GM12891 (cell line): Measurements from ENCODE around the gene FGF14.

ENCODE experiments used
- DNase-seq: peaks from one replicate; pipeline ENCODE4 v3.0.0; 2011; ENCODE audit warnings: low spot score; ENCODE audit not compliant: insufficient read length
- FAIRE-seq: peaks from 2 replicates; lab custom pipeline; 2011; peaks lifted over from hg19 to GRCh38; lab: Jason Lieb, UNC
- PAX5 ChIP-seq: IDR thresholded peaks from 2 replicates; pipeline ENCODE4 v1.6.1; 2011; ENCODE audit warnings: low read length, moderate library complexity, mild to moderate bottlenecking; ENCODE audit not compliant: insufficient read depth, severe bottlenecking
- POLR2A ChIP-seq: IDR thresholded peaks from 2 replicates; pipeline ENCODE4 v1.6.1; 2011; ENCODE audit warnings: low read depth, low read length, control low read depth
- POLR2AphosphoS5 ChIP-seq: IDR thresholded peaks from 2 replicates; pipeline ENCODE4 v1.6.1; 2011; ENCODE audit warnings: low read depth, low read length, control low read depth
- POU2F2 ChIP-seq: IDR thresholded peaks from 2 replicates; pipeline ENCODE4 v1.6.1; 2011; ENCODE audit warnings: low read depth, mild to moderate bottlenecking, control low read depth, low read length, moderate library complexity
- SPI1 ChIP-seq: IDR thresholded peaks from 2 replicates; pipeline ENCODE4 v1.6.1; 2011; ENCODE audit warnings: low read depth, low read length, control low read depth
- TAF1 ChIP-seq: IDR thresholded peaks from 2 replicates; pipeline ENCODE4 v1.6.1; 2011; ENCODE audit warnings: low read depth, low read length, control low read depth

The FGF14 gene

GRCh38 chr13:102045731-102046130, 356.1 kb downstream of the FGF14 start:
- FAIRE-seq = no peak
- DNase-seq = no peak

GRCh38 chr13:102042746-102043145, 359.1 kb downstream of the FGF14 start:
- no peak for TF ChIP-seq SPI1
- TF ChIP-seq POLR2AphosphoS5 = no peak
- TF ChIP-seq PAX5 = no peak
- TF ChIP-seq TAF1 = no peak
- no peak for TF ChIP-seq POLR2A
- TF ChIP-seq POU2F2 = no peak
- FAIRE-seq (no peak), DNase-seq (no peak)

More at GRCh38 chr13:102045731-102046130, 356.1 kb downstream of the FGF14 start:
- no peak for TF ChIP-seq PAX5
- no peak for TF ChIP-seq TAF1
- TF ChIP-seq POLR2AphosphoS5 = no peak
- TF ChIP-seq POLR2A = no peak
- TF ChIP-seq SPI1 = no peak
- TF ChIP-seq POU2F2 = no peak

GRCh38 chr13:102041544-102041943, 360.3 kb downstream of the FGF14 start:
- TF ChIP-seq POU2F2 = no peak
- no peak for TF ChIP-seq POLR2AphosphoS5
- no peak for TF ChIP-seq POLR2A
- TF ChIP-seq PAX5 = no peak
- no peak for TF ChIP-seq TAF1
- TF ChIP-seq SPI1 = no peak
- FAIRE-seq (no peak), DNase-seq (no peak)

GRCh38 chr13:102040812-102041211, 361.0 kb downstream of the FGF14 start:
- DNase-seq = no peak

GRCh38 chr13:102039264-102039663, 362.6 kb downstream of the FGF14 start:
- DNase-seq = no peak
- TF ChIP-seq POU2F2 = no peak
- no peak for TF ChIP-seq SPI1
- TF ChIP-seq POLR2AphosphoS5 = no peak
- TF ChIP-seq TAF1 = no peak
- no peak for TF ChIP-seq PAX5
- no peak for TF ChIP-seq POLR2A
- FAIRE-seq = no peak

More at GRCh38 chr13:102040812-102041211, 361.0 kb downstream of the FGF14 start:
- no peak for FAIRE-seq
- TF ChIP-seq POLR2AphosphoS5 (no peak), SPI1 (no peak), POLR2A (no peak), POU2F2 (no peak), TAF1 (no peak), PAX5 (no peak)

- no peak for DNase-seq
- no peak for FAIRE-seq
- TF ChIP-seq TAF1 (no peak), PAX5 (no peak), SPI1 (no peak), POLR2A (no peak)
Observed at GRCh38 chr13:102038787-102039186, 363.1 kb downstream of the FGF14 start.

GRCh38 chr13:102035969-102036368, 365.9 kb downstream of the FGF14 start:
- FAIRE-seq = no peak
- TF ChIP-seq POU2F2 (no peak), POLR2AphosphoS5 (no peak), SPI1 (no peak)
- DNase-seq = no peak

GRCh38 chr13:102033857-102034331, 368.0 kb downstream of the FGF14 start:
- FAIRE-seq (no peak), DNase-seq (no peak)
- TF ChIP-seq POU2F2 (no peak), TAF1 (no peak), PAX5 (no peak), POLR2A (no peak), POLR2AphosphoS5 (no peak), SPI1 (no peak)

GRCh38 chr13:102033386-102033785, 368.5 kb downstream of the FGF14 start:
- DNase-seq (no peak), FAIRE-seq (no peak)

GRCh38 chr13:102028868-102029267, 373.0 kb downstream of the FGF14 start:
- DNase-seq = no peak
- TF ChIP-seq POLR2A (no peak), SPI1 (no peak), POU2F2 (no peak), TAF1 (no peak), PAX5 (no peak), POLR2AphosphoS5 (no peak)
- no peak for FAIRE-seq

More at GRCh38 chr13:102033386-102033785, 368.5 kb downstream of the FGF14 start:
- TF ChIP-seq POLR2A (no peak), POU2F2 (no peak), SPI1 (no peak), PAX5 (no peak), TAF1 (no peak), POLR2AphosphoS5 (no peak)
